ENCODE results near the gene SLC25A12. TPM values are rescaled to one million over a fixed set of nuclear protein-coding genes. Genes with fewer than 3 reads are reported as not detected.
A peak's percentile ranks its signal among the peaks of the same experiment; 100 is the strongest.

Gene SLC25A12
- 9.7 TPM for polyA plus RNA-seq (2012; ENCODE audit: insufficient read length, low read depth)

- TF ChIP-seq POLR2AphosphoS5 (IDR thresholded peaks at IDR 0.05; ENCODE audit: low read depth, low read length) (peak; percentile 84; the same call in 1 of the 2 replicates), REST (IDR thresholded peaks at IDR 0.05; ENCODE audit: insufficient read depth in 1 of 2, low read depth in 2 of 2, low read length in 2 of 2) (no peak), TAF1 (IDR thresholded peaks at IDR 0.05; ENCODE audit: borderline replicate concordance, insufficient read depth, low read length) (0 out of 2 replicates have a peak, but pooled peaks have one; percentile 37), SIN3A (IDR thresholded peaks at IDR 0.05; ENCODE audit: borderline replicate concordance, insufficient read depth, low read length) (no peak), FOXP2 (optimal IDR thresholded peaks at IDR 0.05; ENCODE audit: borderline replicate concordance, extremely low read depth, extremely low read length, insufficient read depth) (peak; percentile 25)
Observed at GRCh38 chr2:171893824-171894611, at the start of gene SLC25A12. Gene SLC25A12 (minus strand): TSS chr2:171894244. CDS start chr2:171894214, 30 bp downstream.

GRCh38 chr2:171941316-171941699, 47.3 kb upstream of the SLC25A12 start:
- TF ChIP-seq REST (IDR thresholded peaks at IDR 0.05; ENCODE audit: insufficient read depth in 1 of 2, low read depth in 2 of 2, low read length in 2 of 2) (no peak), FOXP2 (optimal IDR thresholded peaks at IDR 0.05; ENCODE audit: borderline replicate concordance, extremely low read depth, extremely low read length, insufficient read depth) (no peak), TAF1 (IDR thresholded peaks at IDR 0.05; ENCODE audit: borderline replicate concordance, insufficient read depth, low read length) (no peak), POLR2AphosphoS5 (IDR thresholded peaks at IDR 0.05; ENCODE audit: low read depth, low read length) (no peak), SIN3A (IDR thresholded peaks at IDR 0.05; ENCODE audit: borderline replicate concordance, insufficient read depth, low read length) (no peak)

GRCh38 chr2:171939743-171940071, 45.7 kb upstream of the SLC25A12 start:
- TF ChIP-seq POLR2AphosphoS5 (IDR thresholded peaks at IDR 0.05; ENCODE audit: low read depth, low read length) (no peak), TAF1 (IDR thresholded peaks at IDR 0.05; ENCODE audit: borderline replicate concordance, insufficient read depth, low read length) (no peak), SIN3A (IDR thresholded peaks at IDR 0.05; ENCODE audit: borderline replicate concordance, insufficient read depth, low read length) (no peak), REST (IDR thresholded peaks at IDR 0.05; ENCODE audit: insufficient read depth in 1 of 2, low read depth in 2 of 2, low read length in 2 of 2) (no peak), FOXP2 (optimal IDR thresholded peaks at IDR 0.05; ENCODE audit: borderline replicate concordance, extremely low read depth, extremely low read length, insufficient read depth) (no peak)

GRCh38 chr2:171939058-171939742, 45.2 kb upstream of the SLC25A12 start:
- TF ChIP-seq SIN3A (IDR thresholded peaks at IDR 0.05; ENCODE audit: borderline replicate concordance, insufficient read depth, low read length) (no peak), REST (IDR thresholded peaks at IDR 0.05; ENCODE audit: insufficient read depth in 1 of 2, low read depth in 2 of 2, low read length in 2 of 2) (no peak), FOXP2 (optimal IDR thresholded peaks at IDR 0.05; ENCODE audit: borderline replicate concordance, extremely low read depth, extremely low read length, insufficient read depth) (no peak), TAF1 (IDR thresholded peaks at IDR 0.05; ENCODE audit: borderline replicate concordance, insufficient read depth, low read length) (no peak), POLR2AphosphoS5 (IDR thresholded peaks at IDR 0.05; ENCODE audit: low read depth, low read length) (no peak)

Measured in PFSK-1 (cell line).